T-helper 1 cell (primary cell): Measurements from ENCODE around the gene C1orf35.

Source experiments
- DNase-seq, 5 donors: peaks; one replicate each; pipeline ENCODE4 v3.0.0-alpha.2; 2012 to 2020

C1orf35 gene

DNA sequence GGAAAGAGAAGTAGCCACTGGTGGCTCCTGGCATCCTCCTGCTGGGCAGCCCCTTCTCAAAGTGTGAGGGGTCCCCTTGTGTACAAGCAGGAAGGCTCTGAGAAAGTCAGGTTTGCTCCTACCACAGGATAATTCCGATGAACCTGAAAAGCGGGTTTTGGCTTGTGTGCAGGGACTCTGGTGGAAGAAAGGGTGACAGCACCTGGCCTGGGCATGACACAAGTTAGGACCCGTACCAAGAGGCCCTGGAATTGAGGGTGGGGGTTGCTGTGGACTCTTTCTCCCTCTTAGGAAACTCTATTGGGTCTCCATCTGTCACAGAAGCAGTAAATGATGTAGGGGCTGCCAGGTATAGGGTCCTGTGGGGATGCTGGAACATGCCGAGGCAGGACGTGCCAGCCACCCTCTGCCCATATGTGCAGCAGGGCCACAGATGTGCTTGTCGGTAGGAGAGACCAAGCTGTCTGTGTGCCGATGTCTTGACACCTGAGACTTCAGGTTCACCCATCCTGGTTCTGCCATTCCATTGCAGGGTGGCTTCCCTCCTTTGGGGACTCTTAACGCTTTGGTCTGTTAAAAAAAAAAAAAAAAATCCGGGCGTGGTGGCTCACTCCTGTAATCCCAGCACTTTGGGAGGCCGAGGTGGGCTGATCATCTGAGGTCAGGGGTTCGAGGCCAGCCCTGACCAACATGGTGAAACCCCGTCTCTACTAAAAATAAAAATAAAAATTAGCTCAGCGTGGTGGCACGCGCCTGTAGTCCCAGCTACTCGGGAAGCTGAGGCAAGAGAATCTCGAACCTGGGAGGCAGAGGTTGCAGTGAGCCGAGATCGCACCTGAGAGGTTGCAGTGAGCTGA lies 9.8 kb downstream of the C1orf35 start:
- DNase-seq: no peak

DNA sequence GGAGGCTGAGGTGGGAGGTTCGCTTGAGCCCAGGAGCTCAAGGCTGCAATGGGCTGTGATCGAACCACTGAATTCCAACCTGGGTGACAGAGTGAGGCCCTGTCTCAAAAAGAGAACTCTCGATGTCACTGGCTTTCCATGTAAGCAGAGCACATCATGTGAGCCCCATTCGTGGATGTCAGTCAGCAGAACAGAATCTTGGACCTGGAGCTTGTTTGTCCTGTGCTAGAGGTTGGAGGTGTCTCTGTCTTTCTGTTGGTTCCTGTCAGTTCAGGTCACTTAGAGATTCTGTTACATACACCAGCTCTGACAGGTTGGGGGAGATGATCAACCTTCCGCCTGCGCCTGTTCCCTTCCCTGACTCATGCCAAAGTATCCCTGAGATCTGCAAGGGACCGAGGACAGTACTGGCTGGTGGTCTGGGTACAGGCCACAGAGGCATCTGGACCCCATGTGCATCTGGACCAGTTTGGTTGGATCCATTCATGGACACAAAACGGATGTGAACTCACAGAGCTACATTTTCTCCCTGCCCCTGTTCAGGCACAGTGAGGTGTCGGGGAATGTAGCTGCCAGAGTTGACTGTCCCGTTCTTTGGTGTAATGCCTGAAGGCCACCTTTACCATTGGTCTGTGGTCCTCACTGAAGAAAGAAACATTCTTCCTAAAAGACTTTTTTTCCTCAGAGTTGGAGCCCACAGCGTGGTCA lies 10.6 kb downstream of the C1orf35 start:
- no peak for DNase-seq

GRCh38 chr1:228091084-228091483 lies 12.0 kb downstream of the C1orf35 start:
- no peak for DNase-seq

GRCh38 chr1:228090613-228091081 lies 12.5 kb downstream of the C1orf35 start:
- DNase-seq: no peak

DNA sequence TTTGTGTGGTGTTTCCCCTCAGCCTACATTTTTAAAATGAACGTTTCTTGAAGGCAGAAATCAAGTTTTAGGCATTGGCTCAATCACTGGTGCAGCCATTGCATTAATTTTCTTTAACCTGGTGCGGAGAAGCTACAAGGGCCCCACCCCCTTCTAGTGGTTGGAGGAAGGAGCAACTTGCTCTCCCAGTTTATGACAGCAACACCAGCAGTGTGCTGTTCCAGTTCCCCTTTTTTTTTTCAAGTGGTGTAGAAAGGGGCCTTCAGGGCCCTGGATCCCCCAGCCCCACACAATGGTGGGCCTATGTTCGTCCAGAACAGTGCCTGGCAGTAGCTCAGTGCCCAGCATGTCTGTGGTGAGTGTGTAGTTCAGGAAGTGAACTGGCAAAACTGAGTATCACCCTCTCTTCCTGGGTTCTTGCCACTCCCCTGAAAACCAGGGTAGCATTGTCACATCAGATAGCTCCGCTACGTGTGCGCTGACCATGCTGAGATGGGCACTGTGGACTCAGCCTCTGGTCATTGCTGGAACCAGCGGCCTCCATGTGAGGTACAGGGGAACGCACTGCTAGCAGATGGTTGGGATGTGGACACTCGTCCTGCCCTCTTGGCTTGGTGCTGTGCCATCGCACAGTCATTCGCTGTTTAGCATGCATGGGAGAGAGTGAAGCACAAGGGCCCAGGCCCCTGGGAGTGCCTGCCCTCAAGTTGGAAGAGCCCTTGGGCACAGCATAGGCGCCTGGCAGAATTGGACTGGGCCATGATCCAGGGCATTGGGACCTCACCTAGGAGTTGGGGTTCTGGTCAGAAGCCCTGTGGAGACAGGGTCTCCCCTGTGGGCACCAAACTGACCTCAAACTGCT lies 13.4 kb downstream of the C1orf35 start:
- DNase-seq: no peak

DNA sequence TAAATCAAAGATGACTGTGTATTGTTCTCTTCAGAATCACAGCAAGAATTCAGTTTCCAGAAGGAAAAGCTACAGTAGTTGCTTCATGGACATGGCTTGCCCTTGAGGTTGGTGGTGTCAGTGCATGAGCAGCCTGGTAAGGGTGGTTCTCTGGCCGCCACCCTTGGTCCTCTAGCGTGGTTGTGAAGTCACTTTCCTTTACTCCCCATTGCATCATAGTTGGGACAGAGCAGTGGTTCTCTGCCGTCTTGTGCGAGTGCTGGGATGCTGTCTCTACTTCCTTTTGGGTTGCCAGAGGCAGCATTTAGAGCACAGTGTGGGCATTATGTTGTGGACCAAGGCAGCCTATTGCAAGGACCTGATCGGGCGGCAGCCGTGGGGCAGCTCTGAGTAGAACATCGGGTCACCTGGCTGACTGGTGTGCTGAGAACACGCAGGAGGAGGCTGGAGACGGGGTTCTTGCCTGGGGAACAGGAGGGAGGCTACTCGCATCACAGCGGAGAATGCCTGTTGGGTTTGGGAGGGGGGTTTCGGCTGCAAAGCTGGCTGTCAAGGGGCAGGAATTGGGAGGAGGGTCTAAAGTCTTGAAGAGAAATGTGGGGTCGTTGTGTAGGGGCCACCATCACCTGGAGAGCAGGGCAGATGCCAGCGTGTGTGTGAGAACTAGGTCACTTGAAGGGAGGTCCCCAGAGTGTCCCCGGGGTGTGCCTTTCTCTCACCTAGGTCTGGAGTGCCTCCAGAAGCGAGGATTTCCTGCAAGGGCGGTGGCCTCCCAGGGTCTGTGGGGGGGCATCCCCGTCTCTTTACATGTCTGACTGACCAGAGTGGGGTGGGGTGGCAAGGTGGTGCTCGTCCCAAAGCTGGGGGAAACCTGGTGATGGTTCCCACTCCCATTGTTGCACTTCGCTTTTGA lies 14.3 kb downstream of the C1orf35 start:
- DNase-seq: no peak

DNA sequence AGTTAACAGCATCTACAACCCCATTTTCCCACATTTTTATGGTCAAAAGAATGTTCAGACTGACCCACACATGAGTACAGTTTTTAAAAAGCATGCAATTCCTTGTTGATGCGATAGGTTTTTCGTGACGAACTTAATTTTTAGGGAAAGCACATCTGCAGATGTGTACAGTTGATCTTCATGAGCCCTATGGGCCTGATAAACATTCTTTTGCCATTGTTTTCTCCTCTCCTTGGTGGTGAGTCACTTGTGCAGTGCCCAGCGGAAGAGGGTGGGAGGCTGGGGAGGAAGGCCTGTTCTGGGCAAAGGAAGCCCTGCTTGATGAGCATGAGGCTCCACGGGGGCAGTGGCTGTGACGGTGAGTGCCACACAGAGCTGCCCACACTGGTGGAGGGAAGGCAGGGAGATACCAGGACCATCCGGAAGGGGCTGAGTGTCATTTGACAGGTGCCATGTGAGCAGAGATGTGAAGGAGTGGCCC lies 15.3 kb downstream of the C1orf35 start:
- DNase-seq: peak in 1 of 5 donors; percentile 20

DNA sequence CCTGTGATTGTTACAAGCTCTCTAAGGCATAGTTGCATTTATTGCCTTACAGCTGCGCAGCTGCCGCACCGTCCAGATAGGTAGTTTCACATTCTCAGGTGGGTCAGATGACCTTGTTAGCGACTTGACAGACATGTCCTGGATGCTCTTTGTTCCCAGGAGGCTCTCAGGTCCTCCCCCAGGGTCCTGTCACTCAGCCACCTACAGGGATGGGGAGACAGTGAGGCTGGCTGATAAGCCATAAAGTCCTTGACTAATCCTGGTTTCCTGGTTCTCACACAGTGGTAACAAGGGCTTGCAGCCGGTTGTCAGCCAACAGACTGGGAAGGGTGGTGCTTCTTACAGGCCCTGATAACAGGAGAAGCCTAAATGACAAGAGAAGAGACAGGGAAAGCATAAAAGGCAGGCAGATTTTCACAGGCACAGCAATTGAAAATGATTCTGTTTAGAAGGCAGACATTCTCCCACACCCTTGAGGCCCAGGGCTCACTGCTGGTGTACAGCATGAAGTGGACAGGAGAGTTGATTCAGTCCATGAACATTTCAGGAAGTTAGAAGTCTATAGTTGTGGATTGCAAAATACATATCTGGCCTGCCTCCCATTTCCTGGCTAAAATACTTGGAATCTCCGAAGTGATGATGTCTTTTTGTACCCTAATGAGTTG lies 17.7 kb downstream of the C1orf35 start:
- DNase-seq: no peak

- no peak for DNase-seq
Observed at GRCh38 chr1:228084797-228085196, 18.3 kb downstream of the C1orf35 start.

DNA sequence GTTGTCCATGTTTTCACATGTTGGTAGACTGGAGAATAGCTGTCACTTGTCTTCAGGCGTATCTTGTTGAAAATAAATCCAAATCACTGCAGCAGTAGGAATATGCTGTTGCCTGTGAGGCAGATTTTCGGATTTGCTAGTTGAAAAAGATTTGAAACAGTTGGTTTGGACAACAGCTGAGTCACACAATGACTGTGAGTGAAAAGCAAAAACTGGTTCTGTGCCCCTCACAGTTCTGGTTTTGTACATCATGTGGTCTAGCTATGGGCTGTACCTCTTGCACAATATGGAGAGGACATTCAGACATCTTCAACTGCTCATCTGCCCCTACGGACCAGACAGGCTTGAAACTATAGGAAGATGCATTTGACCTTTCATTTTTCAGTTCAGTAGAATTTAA lies 18.8 kb downstream of the C1orf35 start:
- DNase-seq: no peak

DNA sequence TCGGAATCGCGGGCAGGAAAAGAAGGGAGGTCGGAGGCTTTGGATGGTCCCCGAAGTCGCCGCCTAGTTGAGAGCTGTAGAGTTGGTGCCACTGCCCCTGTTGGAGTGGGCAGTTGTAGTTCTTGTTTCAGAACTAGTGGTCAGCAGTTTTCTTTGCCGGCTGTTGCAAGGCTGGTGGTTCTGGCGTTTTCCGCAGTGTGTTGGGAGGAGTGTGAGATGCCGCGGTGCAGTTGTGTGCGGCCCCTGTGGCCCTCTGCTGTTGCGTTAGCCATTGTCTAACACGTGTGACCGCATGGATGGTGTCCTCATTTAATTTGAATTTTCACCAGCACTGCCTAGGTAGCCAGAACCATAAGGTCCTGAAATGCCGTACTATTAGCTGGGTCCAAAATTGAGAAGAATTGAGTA lies 19.2 kb downstream of the C1orf35 start:
- DNase-seq: no peak

DNA sequence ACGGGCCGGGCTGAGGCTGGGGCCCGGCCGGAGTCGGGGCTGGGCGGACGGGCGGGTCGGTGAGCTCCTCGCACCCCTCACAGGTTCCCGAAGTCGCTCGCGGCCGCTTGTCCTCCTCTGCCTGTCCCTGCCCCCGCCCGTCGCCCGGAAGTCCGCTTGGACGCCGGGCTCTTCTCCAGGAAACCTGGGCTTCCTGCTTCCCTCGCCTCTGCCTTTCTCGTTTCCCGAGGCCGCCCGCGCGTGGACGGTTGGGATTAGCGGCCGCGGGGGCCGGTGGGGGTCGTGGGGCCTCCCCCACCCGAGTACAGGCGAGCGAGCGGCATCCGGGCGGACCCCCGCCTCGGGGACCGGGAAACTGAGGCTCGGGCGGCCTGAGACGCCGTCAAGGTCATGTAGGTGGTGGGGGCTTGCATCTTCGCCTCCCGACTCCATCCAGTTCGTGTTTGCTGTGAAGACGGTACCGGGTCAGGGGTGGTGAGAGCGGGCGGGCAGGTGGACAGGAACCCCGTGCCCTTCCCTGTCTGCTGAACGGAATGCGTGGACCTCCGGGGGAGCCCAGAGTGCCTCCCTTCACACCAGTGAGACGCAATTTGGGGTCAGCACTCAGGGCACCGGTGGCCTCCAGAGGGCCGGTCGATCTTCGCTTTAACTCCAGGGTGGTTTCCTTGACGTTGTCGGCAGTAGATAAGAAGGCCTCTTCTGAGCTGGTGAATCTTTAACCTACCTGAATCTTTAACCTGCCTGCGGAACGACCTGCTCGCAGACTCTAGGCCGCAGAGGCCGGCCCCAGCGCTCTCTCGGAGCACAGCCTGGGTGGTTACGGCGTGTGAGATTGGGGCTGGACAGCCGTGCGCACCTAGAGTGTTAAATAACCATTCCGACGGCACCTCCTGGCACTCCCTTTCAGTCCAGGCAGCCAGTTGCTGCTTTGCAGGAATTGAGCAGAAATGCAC lies 19.9 kb downstream of the C1orf35 start:
- DNase-seq: peak in 3 of 5 donors; percentile 31 to 44 (median 40)

- peak; percentile 84 to 96 (median 87) for DNase-seq
Observed at GRCh38 chr1:228082214-228082917, 20.8 kb downstream of the C1orf35 start, which contains the start of gene ARF1. TSS of gene ARF1 (plus strand) at chr1:228082708. CDS start at chr1:228097115, 14,407 bp downstream.

GRCh38 chr1:228081578-228082213 lies 21.4 kb downstream of the C1orf35 start:
- DNase-seq: peak in 1 of 5 donors; percentile 15

- DNase-seq: no peak
Observed at GRCh38 chr1:228081144-228081543, 22.0 kb downstream of the C1orf35 start.

DNA sequence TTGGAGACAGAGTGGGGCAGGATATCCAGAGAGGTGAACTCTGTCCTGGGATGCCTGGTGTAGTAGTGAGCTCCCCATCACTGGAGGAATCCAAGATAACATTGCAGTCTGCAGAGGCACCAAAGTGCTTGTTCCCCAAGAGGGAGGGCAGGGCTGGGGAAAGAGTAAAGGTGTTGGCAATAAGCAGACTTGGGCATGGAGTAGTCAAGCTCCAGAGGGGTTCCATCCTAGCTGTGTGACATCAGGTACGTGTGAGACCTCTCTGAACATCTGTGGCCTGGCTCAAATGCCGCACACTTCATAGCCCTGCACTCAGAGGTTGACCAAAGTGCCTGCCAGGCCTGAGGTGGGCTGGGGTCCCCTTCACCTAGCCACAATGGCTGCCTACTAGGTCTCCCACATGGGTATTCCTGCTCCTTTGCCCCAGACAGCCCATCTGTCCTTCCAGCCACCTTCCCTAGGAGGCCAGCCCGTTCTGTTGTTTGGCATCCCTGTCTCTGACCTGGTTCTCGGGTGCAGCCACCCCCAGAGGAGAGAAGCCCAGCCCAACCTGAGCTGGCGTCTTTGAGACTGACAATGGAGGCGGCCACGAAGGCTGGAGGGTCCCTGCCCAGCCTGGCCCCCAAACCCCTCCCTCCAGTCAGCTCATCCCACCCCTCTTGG lies 23.4 kb downstream of the C1orf35 start:
- DNase-seq: no peak

GRCh38 chr1:228079013-228079412 lies 24.1 kb downstream of the C1orf35 start:
- no peak for DNase-seq
